GM12801 (cell line): Measurements from ENCODE around the gene STIMATE.

Experiments
- CTCF ChIP-seq: IDR thresholded peaks from one replicate; pipeline ENCODE4 v1.5.1; 2011; ENCODE audit warnings: control low read depth; ENCODE audit not compliant: insufficient read length; ENCODE audit errors: extremely low read depth

Gene STIMATE

DNA sequence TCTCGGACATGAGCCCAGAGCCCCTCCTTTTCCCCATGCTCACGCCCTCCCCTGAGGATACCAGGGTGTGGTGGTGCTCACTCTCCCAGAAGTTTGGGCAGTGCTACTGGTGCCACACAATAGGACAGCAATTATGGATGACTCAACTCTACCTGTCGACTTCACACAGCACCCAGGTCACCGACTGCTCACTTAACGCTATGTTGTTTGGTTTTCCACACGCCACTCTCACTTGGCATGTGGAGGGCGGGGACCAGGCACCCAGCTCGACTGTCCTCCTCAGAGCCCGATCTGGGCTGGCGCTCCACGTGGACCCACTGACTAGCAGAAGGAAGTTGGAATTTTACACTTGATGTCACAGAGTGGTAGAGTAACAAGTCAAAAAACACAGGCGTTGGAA, 30.9 kb downstream of the STIMATE start:
- TF ChIP-seq CTCF, result no peak

GRCh38 chr3:52865994-52866393, 31.4 kb downstream of the STIMATE start:
- TF ChIP-seq CTCF, result no peak

DNA sequence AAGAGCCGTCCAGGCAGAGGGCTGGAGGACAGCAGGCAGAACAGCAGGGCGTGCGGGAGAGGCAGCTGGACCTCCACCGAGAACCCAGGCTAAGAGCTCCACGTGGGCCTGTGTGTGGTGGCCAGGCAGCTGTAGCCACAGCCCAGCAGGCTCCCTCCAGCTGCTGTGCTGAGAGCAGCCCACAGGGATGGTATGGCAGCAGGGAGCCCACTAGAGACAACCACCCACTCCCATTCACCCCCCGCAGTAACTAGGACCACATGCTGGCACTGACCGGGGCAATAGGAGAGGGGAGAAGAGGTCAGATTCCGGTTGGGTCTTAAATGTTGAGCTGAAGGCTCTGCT, 37.0 kb downstream of the STIMATE start:
- TF ChIP-seq CTCF, result no peak

DNA sequence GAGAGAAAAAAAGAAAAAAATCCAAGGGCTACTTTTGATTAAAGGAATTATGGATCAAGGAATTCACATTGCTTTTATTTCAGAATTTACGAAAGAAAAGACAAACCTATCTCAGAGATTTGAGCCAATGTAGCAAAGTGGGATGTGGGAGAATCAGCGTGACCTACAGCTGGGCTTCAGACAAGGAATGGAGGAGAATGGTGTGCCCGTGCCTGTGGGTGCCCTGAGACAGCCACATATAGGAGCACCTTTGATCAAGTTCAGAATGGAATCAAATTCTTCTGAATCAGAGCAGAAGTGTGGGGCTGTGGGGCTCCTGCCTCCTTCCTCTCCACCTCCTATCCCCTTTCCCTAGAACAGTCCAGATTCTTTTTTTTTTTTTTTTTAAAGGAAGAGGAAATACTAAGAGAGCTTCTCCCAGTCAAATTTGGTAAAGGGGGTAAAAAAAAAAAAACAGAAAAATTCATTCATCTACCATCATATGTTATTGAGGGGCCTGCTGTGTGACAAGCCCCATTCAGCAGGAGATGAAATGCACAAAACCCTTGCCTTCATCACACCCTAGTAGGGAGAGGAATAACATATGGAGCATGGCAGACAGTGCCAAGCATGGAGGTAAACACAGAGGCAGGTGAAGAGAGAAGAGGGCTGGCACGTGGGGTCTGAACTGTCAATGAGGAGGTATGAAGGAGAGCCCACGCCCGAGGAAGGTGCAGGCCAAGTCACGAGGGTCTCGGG, 37.5 kb downstream of the STIMATE start:
- no peak for TF ChIP-seq CTCF

DNA sequence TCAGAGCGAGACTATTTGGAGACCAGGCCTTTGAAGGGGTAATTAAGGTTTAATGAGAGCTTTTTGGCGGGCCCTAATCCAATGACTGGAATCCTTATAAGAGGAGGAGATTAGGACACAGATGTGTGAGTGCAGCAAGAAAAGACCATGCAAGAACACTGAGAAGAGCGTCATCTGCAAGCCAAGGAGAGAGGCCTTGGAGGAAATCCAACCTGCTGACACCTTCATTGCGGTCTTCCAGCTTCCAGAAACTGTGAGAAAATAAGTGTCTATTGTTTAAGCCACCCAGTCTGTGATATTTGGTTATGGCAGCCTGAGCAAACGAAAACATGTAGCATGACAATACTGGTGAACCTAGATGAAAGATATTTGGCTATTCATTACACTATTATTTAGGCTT, 39.5 kb downstream of the STIMATE start:
- no peak for TF ChIP-seq CTCF

DNA sequence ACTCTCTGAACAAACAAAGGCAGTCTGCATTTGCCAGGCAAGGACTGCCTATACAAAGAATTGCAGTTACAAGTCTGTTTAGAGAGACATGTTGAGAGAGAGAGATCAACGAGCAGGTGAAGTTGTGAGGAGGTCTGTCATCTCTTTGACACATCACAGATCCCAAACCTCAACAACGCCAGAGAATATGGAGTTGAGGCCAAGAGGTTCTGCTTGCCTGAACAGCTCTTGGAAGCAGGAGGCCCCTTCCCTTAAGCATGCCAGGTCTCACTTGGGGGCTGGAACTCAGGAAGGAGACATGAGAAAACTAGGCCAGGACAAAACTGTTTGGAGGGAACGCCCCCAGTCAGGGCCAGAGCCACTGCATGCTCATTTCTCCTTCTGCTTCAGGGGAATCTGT, 40.2 kb downstream of the STIMATE start:
- TF ChIP-seq CTCF, result no peak

GRCh38 chr3:52856666-52857065, 40.7 kb downstream of the STIMATE start:
- no peak for TF ChIP-seq CTCF
